Measurements from ENCODE around the gene MXRA8.

The MXRA8 gene

GRCh38 chr1:1321477-1321876 lies 36.9 kb downstream of the MXRA8 start:
- no peak for TF ChIP-seq CTCF (IDR thresholded peaks at IDR 0.05; ENCODE audit: insufficient read depth, low read length, poor library complexity, severe bottlenecking)
- peaks cover 15% of the 10 kb centered on the region for H3K36me3 ChIP-seq (ENCODE audit: control insufficient read depth, insufficient read depth, low read length)
- no peak overlapping the region for H3K4me3 ChIP-seq (replicated peaks; ENCODE audit: low read depth, low read length)
- DNase-seq (ENCODE audit: extremely low read depth, insufficient read length), result no peak
- no peaks in the 10 kb centered on the region for H3K27me3 ChIP-seq (replicated peaks; ENCODE audit: control insufficient read depth, insufficient read depth, low read length)

GRCh38 chr1:1320666-1321448 lies 37.5 kb downstream of the MXRA8 start:
- peaks cover 15% of the 10 kb centered on the region for H3K36me3 ChIP-seq (ENCODE audit: control insufficient read depth, insufficient read depth, low read length)
- no peak overlapping the region for H3K4me3 ChIP-seq (replicated peaks; ENCODE audit: low read depth, low read length)
- H3K27me3 ChIP-seq (replicated peaks; ENCODE audit: control insufficient read depth, insufficient read depth, low read length), result no peaks in the 10 kb centered on the region
- TF ChIP-seq CTCF (IDR thresholded peaks at IDR 0.05; ENCODE audit: insufficient read depth, low read length, poor library complexity, severe bottlenecking), result no peak
- no peak for DNase-seq (ENCODE audit: extremely low read depth, insufficient read length)

DNA sequence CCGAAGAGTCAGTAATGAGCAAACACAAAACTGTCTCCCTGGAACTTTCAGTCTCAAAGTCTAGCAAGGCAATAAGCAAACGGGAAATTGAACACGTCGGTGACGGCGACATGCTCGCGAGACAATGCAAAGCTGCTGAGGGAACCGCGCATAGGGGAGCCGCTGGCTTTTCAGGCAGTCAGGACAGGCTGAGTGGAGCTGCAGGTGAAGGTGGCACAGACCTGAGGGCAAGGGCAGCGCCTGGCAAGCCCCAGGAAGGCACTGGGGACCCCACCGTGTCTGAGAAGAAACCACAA lies 38.8 kb downstream of the MXRA8 start:
- Histone ChIP-seq H3K27me3 (replicated peaks; ENCODE audit: control insufficient read depth, insufficient read depth, low read length) (no peaks in the 10 kb centered on the region), H3K36me3 (ENCODE audit: control insufficient read depth, insufficient read depth, low read length) (peaks cover 18% of the 10 kb centered on the region), H3K4me3 (replicated peaks; ENCODE audit: low read depth, low read length) (no peak overlapping the region)
- no peak for TF ChIP-seq CTCF (IDR thresholded peaks at IDR 0.05; ENCODE audit: insufficient read depth, low read length, poor library complexity, severe bottlenecking)
- DNase-seq (ENCODE audit: extremely low read depth, insufficient read length), result no peak

DNA sequence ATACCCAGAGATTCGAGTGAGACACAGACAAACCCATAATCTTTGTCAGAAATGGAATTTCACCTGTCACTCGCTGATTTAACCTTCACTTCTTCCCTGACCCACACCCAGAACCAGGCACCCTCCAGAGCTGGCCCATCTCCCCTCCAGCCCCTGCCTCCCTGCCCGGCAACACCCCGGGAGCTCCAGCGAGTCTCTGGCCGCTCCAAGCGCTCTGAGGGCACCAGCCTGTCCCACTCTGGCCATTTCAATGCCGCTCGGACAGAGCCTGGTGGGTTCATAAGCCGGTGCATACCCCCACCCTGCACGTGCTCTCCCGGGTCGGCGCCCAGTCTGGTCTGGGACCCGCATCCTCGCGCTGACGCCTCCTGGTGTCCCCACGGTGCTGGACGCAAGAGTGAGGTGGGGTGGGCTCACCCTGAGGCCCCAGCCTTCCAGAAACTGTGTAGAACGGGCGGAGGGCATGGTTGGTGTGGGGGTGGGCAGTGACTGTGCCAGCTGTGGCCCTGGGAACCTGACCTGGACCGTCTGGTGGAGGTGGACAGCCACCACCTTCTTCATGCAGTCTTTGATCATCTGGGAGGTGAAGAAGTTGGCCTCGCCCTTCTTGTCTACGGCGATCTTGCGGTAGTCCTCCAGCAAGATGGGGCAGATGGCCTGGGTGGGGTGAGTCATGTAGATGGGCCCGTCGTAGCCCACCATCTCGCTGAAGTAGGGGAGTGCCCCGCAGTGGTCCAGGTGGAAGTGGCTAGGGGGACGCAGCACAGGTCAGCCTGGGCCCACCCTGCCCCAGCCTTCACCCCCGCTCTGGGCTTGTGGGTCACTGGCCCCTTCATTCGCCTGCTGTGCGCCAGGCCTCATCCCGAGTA lies 39.3 kb downstream of the MXRA8 start:
- H3K4me3 ChIP-seq (replicated peaks; ENCODE audit: low read depth, low read length), result no peak overlapping the region
- no peak for DNase-seq (ENCODE audit: extremely low read depth, insufficient read length)
- no peaks in the 10 kb centered on the region for H3K27me3 ChIP-seq (replicated peaks; ENCODE audit: control insufficient read depth, insufficient read depth, low read length)
- TF ChIP-seq CTCF (IDR thresholded peaks at IDR 0.05; ENCODE audit: insufficient read depth, low read length, poor library complexity, severe bottlenecking), result no peak
- peaks cover 21% of the 10 kb centered on the region for H3K36me3 ChIP-seq (ENCODE audit: control insufficient read depth, insufficient read depth, low read length)

- peaks cover 24% of the 10 kb centered on the region for H3K36me3 ChIP-seq (ENCODE audit: control insufficient read depth, insufficient read depth, low read length)
- TF ChIP-seq CTCF (IDR thresholded peaks at IDR 0.05; ENCODE audit: insufficient read depth, low read length, poor library complexity, severe bottlenecking), result no peak
- H3K27me3 ChIP-seq (replicated peaks; ENCODE audit: control insufficient read depth, insufficient read depth, low read length), result no peaks in the 10 kb centered on the region
- DNase-seq (ENCODE audit: extremely low read depth, insufficient read length), result no peak
- H3K4me3 ChIP-seq (replicated peaks; ENCODE audit: low read depth, low read length), result no peak overlapping the region
Observed at GRCh38 chr1:1318131-1318652, 40.2 kb downstream of the MXRA8 start.
